ENCODE data around the gene PTH1R.

DNA sequence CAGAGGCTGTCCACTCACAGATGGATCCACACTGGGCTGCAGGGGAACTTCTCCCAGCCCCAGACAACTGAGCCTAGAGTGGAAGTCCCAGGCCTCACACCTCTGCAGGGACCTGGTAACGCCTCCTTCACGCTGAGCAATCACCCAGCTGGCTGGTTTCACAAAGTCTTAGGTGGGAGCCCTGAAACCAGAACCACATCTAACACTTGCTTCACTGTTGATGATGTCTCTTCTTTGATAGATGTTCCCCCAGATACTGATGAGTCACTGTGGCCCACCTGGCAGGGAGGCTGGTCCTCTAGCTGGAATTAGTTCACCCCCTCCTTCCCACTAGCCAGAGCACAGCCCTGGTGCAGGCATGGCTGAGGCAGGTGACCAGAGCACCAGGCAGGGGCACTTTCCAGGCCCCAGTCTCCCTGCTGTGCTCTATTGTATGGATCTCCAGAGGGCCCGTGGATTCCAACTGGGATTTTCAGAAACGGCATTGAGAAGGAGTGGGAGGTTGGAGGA, 47.8 kb upstream of the PTH1R start:
- TF ChIP-seq, protein P1, sequence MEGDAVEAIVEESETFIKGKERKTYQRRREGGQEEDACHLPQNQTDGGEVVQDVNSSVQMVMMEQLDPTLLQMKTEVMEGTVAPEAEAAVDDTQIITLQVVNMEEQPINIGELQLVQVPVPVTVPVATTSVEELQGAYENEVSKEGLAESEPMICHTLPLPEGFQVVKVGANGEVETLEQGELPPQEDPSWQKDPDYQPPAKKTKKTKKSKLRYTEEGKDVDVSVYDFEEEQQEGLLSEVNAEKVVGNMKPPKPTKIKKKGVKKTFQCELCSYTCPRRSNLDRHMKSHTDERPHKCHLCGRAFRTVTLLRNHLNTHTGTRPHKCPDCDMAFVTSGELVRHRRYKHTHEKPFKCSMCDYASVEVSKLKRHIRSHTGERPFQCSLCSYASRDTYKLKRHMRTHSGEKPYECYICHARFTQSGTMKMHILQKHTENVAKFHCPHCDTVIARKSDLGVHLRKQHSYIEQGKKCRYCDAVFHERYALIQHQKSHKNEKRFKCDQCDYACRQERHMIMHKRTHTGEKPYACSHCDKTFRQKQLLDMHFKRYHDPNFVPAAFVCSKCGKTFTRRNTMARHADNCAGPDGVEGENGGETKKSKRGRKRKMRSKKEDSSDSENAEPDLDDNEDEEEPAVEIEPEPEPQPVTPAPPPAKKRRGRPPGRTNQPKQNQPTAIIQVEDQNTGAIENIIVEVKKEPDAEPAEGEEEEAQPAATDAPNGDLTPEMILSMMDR (IDR thresholded peaks at IDR 0.05), result no peak
- no peak for TF ChIP-seq POLR2A (IDR thresholded peaks at IDR 0.05)
- TF ChIP-seq EP300 (IDR thresholded peaks at IDR 0.05), result no peak
- TF ChIP-seq POLR2AphosphoS5 (IDR thresholded peaks at IDR 0.05), result no peak

Measured in upper lobe of left lung (tissue), 4 donors.